NCI-H2227 (cell line): Measurements from ENCODE around the gene BTRC.
"Not testable (repeated sequence)": the region's sequence is repeated elsewhere in the genome, so short reads cannot be mapped to it uniquely, and the experiment has no call there.

Source experiments
- DNase-seq: peaks from one replicate; lab custom pipeline; 2025; ENCODE audit not compliant: unreplicated experiment; lab: John Stamatoyannopoulos, UW

The BTRC gene

DNA sequence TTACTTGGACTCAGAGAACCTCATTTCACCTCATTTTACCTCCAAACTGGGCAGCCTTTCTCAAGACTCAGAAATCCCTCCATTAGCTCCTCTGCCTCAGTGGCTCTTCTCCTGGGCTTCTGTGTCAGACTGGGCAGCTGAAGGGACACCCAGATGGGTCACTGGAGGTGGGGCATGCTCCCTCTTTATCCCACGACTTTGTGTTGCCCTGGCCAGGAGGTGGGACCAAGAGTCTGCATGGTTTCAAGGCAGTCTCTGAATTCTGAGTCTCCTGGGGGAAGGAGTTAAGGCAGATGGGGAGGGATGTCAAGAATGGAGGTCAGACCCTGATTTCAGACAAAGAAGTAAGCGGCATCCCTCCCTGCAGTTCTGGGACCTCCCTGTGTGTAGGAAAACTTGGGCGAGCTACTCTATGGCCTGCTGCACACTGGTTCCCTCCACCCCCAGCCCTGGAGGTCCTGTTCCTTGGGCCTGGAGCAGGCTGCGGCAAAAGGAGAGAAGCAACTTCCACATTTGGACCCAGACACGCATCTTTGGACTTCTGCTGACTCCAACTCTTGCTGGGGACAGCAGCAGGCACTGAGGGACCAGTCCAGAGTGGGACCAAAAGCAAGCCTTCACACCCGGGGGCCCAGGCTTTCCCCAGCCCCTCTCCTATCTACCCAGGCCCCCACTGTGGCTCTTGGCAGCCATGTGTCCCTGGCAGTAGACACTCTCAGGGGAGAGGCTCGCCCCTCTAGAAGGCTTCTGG lies 223.3 kb downstream of the BTRC start:
- DNase-seq, result no peak

DNA sequence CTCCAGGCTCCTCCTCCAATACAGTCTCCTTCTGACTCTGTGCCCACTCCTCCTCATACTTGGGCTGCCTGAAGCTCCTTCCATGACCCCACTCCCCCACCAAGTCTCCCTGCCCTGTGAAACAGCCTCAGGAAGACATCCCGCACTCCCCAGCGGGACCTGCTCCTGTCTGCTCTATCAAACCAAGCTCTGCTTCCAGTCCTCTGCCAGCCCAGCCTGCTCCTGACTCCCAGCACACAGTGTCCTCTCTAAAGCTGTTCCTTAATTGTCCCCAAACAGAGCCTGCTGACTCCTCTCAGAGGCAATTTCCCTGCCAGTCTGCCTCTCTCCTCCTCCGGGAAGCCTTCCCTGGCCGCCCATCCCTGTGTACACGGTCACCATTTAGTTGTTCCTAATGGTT lies 224.2 kb downstream of the BTRC start:
- no peak for DNase-seq

DNA sequence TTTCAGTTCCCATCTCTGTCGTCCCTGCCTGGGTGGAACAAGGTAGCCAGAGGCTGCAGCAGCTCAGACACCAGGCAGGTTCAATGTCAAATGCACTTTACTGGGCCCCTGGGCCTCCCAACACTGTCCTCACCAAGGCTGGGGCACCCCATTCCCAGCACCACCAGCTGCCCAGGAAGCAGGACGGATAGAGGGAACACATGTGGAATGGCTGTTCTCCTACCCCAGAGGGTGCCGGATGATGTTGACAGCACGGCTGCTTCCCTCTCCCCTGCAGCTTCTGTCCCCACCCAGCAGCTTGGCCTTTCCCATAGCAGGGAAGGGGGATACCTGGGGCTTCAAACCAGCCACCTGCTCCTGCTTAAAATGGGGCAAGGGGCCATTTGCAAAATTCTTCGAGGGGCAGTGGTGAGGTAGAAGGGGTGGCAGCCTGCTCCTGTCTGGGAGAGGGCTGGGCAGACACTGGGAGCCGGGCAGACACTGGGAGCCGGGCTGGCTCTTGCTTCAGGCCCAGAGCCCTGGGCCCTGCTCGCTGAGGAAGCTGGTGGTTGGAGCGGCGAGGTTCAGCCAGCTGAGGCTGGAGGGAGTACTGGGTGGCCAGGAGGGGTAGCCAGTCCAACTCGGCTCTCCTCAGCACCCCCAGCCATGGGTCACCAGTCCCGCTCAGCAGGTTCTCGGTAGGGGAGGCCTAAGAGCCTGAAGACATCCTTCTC lies 225.0 kb downstream of the BTRC start:
- DNase-seq, result no peak

DNA sequence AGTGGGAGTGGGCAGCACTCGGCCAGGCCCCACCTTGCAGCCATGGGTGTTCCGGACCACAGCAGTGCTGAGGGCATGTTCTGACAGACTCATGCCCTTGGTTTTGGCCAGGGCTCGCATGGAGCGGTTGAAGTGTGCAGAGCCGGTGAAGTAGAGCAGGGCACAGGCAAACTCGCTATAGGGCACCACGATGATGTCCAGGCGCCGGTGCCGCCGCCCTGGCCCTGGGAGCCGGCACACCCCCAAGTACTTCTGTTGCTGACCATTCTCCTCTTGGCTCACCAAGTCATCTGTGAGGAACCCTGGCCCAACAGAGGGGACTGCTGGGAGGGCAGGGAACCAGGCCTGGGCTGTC lies 225.5 kb downstream of the BTRC start:
- DNase-seq, result no peak

DNA sequence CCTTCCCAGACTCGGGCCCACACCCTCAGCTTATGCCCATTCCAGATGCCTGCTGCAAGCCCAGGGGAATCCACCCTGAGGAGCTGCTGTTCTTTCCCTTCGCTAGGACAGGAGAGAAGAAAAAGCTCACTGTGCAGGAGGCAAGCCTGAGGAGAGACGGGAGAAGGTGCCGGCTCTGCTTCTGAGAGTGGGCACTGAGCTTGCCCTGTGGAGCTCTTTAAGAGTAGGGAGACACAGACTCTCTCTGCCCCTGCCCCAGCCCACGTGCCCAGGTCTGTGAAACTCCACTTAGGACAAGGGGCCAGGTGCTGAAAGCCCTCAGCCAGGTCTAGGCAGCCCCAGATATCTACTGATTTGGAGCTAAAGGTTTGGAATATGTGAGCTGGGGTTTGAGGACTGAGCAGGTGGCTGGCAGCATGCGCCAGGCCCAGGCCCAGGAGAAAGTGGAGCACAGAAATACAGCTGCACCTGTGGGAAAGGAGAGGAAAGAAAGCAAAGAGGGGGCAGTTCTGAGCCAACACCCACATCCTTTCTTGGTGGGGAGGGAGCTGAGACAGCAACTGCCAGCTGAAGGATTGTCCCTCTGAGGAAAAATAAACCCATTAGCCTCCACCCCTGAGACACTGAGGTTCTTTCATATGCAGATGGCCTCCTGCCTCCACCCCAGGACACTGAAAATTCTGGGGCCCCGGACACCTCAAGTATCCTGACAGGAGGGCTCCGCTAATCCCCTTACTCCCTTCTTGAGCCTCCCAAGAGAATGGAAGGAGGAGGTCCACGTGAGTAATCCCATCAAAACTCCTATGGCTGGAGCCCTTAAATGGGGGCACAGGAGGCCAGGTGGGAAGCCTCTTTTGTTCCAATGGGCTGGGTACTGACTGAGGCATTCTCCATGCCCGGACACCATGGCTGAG lies 226.8 kb downstream of the BTRC start:
- DNase-seq, result no peak

DNA sequence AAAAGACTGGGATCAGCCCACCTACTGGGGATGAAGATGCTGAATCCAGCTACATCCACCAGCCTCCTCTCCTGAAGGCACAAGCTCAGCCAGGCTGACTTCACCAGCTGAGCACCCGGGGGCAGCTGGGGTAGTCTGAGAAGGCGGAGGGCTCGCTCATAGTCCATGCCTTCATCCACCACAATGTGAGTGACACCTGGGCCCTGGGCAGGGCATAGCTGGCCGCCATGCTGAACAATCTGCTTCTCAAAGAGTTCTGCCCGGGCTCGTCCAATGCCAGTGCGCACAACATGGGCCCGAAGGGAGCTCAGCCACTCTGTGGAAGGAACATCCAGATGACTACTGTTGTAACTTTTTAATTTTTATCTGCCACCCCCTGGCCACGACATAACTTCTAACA lies 231.9 kb downstream of the BTRC start:
- DNase-seq, result no peak

DNA sequence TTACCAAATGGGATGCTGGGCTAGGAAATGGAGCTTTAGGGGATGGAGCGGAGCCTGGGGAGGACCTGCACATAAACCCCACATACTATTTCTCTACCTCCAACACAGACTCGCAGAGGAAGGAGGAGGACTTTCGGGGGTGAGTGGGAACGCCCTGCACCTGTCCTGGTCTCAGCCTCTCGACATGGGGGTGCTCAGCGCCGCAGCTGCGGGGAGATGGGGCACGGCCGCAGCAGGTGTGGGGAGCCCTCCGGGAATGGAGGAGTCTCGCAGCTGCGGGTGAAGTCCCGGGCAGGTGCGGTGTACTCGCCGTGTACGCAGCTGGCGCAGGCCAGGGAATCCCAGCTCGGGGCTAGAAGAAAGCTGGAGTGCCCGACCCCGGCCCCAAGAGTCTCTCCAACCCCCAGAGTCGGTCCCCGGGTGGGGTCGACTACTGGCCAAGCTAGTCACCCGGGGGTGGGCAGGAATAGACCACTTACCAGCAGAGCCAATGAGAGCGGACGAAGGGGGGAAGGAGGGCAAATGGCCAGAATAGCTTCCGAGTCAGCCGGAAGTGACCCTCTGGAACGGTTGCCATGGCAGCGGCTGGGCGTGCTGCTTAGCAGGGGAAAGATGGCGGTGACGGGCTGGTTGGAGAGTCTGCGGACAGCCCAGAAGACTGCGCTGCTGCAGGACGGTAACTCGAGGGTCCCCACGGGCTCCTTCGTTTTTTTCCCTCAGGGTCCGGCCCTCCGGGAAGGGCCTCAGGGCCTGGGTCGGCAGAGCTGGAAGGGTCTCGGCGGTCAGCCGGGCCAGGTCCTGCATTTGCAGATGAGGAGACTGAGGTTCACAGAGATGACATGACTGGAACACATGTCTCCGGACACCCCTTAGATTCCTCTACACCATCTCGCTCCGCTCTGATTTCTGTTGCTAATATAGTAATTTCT lies 234.0 kb downstream of the BTRC start, which contains the start of the genes DPCD and POLL:
TSS of gene DPCD (plus strand) at position 597 of the 929 bp plus-strand sequence. CDS start at position 613, 16 bp downstream.
TSS of gene POLL (minus strand) at position 533 of the 929 bp plus-strand sequence. CDS start 897 bp downstream, outside the sequence.
- DNase-seq, result peak; percentile 95

DNA sequence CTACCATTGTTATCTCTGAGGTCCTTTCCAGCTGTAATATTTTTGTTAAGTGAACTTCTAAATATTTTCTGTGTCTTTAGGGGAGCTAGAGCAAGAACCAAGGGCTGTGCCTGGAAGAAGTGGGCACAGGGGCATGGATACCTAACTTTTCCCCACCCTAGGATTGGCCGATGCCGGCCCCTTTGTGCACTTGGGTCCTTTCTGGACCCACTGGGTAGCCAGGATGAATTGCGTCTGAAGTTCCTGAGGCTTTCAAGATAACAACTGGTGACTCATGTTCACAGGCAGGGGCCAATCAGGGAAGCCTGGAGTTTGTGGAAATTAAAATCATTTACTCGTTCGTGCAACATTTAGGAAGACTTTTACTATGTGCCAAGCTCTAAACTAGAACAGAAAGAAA lies 234.9 kb downstream of the BTRC start:
- peak; percentile 12 for DNase-seq

DNA sequence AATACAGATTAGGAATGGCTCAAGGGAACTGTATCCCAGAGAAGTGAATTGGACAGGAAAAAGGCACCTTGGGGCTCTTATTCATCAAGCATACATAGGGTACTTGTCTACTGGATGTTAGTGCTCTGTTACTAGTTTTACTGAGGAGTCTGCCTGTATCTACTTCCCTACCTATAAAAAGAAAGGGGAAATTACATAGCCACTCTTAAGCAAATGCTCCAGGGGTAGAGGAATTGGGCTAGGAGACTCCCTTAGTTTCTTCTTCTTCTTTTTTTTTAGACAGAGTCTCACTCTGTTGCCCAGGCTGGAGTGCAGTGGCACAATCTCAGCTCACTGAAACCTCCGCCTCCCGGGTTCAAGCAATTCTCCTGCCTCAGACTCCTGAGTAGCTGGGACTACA lies 239.4 kb downstream of the BTRC start:
- DNase-seq, result not testable (repeated sequence)

DNA sequence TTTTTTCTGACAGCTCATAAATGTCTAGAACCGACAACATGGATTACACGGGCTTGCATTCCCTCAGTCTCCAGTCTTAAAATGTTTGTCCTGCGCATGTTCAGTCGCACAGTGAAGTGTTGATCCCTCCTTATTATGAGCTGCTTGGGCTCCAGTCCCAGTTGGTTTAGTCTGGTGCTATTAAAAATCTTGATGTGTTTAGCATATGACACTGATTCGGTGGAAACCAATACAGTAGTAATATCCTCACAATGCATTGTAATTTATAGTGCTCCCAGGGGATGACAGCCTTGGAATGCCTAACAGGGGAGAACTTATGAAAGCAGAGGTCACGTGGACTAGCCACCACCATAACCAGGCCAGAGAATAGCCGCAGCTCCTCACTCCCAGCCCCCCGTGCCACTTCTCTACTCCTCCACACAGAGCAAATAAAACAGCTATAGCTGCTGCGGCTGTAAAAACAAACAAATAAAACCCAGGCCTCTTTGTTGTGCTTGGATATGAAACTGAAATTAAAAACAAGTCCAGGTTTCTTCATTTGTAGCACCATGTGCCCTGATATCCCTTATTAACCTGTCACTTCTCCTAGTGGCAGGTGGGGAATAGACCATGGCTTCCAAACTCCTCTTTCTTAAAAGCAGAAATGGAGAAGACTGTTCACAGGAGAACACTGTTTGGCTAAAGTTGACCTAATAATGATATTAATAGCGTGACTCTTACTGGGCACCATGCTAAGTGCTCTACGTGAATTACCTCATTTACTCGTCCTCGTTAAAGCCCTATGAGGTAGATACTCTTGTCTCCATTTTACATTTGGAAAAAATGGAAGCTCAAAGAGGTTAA lies 241.8 kb downstream of the BTRC start:
- no peak for DNase-seq

DNA sequence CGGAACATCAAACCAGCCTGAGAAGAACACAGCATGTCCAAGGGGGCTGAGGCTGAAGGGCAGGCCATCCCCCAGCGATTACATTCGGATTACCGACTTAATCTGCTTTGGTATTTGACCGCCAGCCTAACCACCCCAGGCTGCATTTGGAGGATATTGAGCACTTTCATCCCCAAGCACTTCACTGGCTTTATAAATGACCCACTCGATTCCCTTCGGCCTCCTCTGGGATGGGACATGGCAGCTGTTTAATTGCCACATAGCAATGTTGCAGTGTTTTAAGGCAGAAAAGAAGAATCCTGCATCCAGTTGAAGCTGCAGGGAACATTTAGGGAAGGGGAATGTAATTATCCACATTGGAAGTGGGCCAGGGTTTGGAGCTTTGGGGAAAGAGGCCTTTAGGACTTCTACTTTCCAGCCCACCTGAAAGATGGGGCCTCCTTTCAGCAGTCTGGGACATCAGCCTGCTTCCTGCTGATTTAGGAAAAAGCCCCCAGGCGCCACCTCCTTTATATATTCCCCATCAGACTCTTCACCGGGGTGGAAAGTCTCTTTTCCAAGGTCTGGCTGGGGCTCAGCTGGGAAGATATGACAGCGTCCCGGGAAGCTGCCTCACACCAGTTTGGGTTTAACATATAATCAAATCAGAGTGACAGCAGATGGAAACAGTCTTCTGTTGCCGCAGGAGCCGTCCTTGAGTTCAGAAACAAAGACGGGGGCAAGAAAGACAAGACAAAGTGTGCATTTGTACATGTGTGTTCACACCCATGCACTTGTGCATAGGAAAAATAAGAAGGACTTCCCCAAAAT lies 243.3 kb downstream of the BTRC start:
- DNase-seq, result peak; percentile 52

DNA sequence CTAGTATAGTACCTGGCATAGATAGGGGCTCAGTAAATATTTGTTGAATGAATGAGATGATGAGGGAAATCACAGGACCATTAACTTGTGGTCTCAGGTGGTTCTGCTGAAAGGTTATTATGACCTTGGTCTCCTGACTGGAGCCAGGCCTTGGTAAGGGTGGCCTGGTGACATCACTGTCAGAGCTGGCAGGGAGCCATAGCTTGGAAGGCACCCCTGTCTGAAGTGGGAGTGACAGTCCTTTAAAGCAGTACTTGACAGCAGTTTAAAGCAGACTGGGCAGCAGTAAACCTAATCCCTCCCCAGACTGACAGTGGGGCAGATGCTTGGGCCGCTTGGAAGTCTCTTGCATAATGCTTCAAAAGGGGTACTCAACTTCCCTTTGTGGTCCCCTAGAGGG lies 247.6 kb downstream of the BTRC start:
- DNase-seq, result peak; percentile 7

DNA sequence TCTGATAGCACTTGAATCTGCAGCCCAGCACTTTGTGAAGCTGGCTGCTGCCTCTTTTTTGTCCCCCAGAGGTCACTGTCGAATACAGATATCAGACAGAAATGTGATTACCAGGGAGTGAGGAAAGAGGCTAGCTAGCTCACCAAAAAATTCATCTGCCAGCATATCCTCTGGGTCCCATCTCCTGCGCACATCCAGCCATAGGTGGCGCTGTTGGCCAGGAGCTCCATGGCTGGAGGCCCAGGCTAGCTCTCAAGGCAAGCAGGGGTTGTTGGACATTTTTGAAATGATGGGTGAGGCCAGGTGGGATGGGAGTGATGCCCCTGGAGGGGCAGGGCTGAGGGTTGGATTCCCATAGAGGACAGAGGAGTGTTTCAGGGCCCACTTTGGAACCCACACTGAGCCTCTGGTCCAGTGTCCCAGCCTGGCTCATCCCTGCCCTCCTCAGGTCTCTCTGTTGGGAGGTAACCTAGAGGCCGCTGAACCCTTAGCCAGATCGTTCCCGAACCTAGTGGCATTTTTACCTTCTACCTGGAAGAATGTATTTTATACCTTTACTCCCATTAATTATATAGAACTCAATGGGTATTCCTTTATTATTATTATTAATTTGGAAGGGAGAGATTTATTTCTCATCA lies 248.9 kb downstream of the BTRC start:
- peak; percentile 81 for DNase-seq
